Ovary (tissue), 9 donors: ENCODE results near the gene ZNF621. TPM values are rescaled to one million over a fixed set of nuclear protein-coding genes. Genes with fewer than 3 reads are reported as not detected.

Source experiments
- DNase-seq, 5 donors: peaks; one replicate each; pipeline ENCODE4 v3.0.0-alpha.2; 2019 to 2020
- H3K27ac ChIP-seq, 2 donors: fragments of 200-600 bp; one replicate each; pipeline versions ENCODE4 v1.5.1 to v1.8.0; 2019 to 2022
- H3K27me3 ChIP-seq: fragments of 200-600 bp; one replicate; pipeline ENCODE4 v1.8.0; 2022
- H3K36me3 ChIP-seq: fragments of 200-600 bp; sonication (generic); one replicate; pipeline ENCODE4 v1.5.1; 2019
- H3K4me1 ChIP-seq: one replicate; pipeline ENCODE4 v1.8.1; 2013; ENCODE audit warnings: mild to moderate bottlenecking, moderate library complexity; ENCODE audit not compliant: insufficient read depth
- H3K4me3 ChIP-seq: fragments of 200-600 bp; sonication (generic); one replicate; pipeline ENCODE4 v1.5.1; 2017
- H3K9me3 ChIP-seq, 2 donors: fragments of 200-600 bp in 1 of 2; sonication (generic) in 1 of 2; one replicate each; pipeline versions ENCODE4 v1.5.1 to v1.8.1; 2013 to 2019; ENCODE audit warnings: mild to moderate bottlenecking in 1 of 2, moderate library complexity in 1 of 2
- CTCF ChIP-seq, 3 donors: fragments of 450-650 bp in 2 of 3; fragments of 200-600 bp in 1 of 3; IDR thresholded peaks; one replicate each; pipeline versions ENCODE4 v1.5.1 to v1.8.0; 2016 to 2022; ENCODE audit warnings: antibody characterized with exemption in 3 of 3, mild to moderate bottlenecking in 1 of 3
- EP300 ChIP-seq: sonication (generic); formaldehyde crosslinking; IDR thresholded peaks from one replicate; pipeline ENCODE4 v1.6.1; 2017; ENCODE audit warnings: antibody characterized with exemption
- POLR2A ChIP-seq: fragments of 450-650 bp; IDR thresholded peaks from one replicate; pipeline ENCODE4 v1.6.1; 2017; ENCODE audit warnings: antibody characterized with exemption, mild to moderate bottlenecking, moderate library complexity
- WGBS, 3 donors: extraction: QIAGEN DNeasy Blood & Tissue Kit in 1 of 3; methylation state at CpG; one replicate each; pipeline versions ENCODE4 v1.1.5 to v1.1.7; 2013 to 2017; 5-methylcytosine and 5-hydroxymethylcytosine counted together
- intact Hi-C, 4 donors: fragments of 100-400 bp; cut with DNase I; formaldehyde crosslinking; loops; one replicate each; pipeline versions ENCODE4 v1.11.0 to v1.15.1; 2022 to 2023
- polyA plus RNA-seq, 2 donors: library from polyadenylated mRNA; stranded (reverse); fragments of 200-250 nt in 1 of 2; fragments of 350-450 nt in 1 of 2; fragmentation: Illumina TruSeq in 1 of 2; extraction: RNeasy Lipid Tissue Mini Kit (QIAGEN cat#74804) in 1 of 2; gene quantifications; one replicate each; pipeline ENCODE4 v1.2.3, GENCODE V29; 2013 to 2014
- total RNA-seq, 7 donors: library from RNA; depleted of rRNA in 2 of 7; stranded (reverse); fragments of >200 nt in 2 of 7; fragmentation: NEBNext Ultra II Directional in 3 of 7; extraction: Animal tissue kit (Norgen Biotek cat#: 25700) in 3 of 7; gene quantifications; one replicate each; pipeline versions ENCODE4 v1.1.0 to v1.2.4, GENCODE V29; 2016 to 2023
- donor health status: DM: no; HTN: no; CAD: no; lungs with moderate emphysema.
- donor health status: DM: no; HTN: no; CAD: no.
- donor health status: Bipolar disorder and iron deficiency.
- donor health status: DM: yes; HTN: yes; CAD: no.
- donor health status: DM: no; HTN: no; CAD: no.
- donor health status: DM: yes; HTN: yes; CAD: no.

The ZNF621 gene
- total and polyA plus RNA-seq, 9 donors: 8.0 to 28.5 (median 17.6) TPM

- intact Hi-C loops: no loop called here
- no peak overlapping the region for H3K4me3 ChIP-seq
- H3K4me1 ChIP-seq: no peaks in the 10 kb centered on the region
- no peaks in the 10 kb centered on the region for H3K36me3 ChIP-seq
- DNase-seq: no peak
- 86 to 91% (median 90%) methylated on average over 2 of the region's 2 CpGs for WGBS, 3 donors
- no peaks in the 10 kb centered on the region for H3K27me3 ChIP-seq
- no peak overlapping the region for H3K27ac ChIP-seq
- no peaks in the 10 kb centered on the region for H3K9me3 ChIP-seq
- TF ChIP-seq CTCF (IDR thresholded peaks at IDR 0.05): no peak
- no peak for TF ChIP-seq EP300
- no peak for TF ChIP-seq POLR2A
These were observed 49.3 kb downstream of the ZNF621 start for GRCh38 chr3:40574050-40574449.

DNA sequence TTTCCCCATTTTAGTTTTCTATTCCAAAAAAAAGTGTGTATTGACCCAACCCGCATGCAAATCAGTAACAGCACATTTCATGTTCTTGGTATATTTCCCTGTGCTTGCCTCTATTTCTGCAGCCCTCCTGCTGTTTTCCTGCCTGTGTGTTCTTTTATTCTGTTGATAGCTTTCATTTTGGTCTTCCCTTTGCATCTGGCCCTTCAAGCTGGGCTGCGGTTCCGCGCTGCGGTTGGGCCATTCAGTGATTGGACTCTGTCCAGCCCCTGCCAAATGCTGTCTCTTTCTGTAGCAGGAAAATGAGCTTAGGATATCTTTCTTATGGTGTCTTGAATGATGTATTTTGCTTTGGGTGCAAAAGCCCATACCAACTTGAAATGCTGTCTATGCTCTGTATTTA lies 49.9 kb downstream of the ZNF621 start:
- no peak for DNase-seq
- TF ChIP-seq EP300: no peak
- no peak for TF ChIP-seq POLR2A
- no peak for TF ChIP-seq CTCF (IDR thresholded peaks at IDR 0.05)
- no peaks in the 10 kb centered on the region for H3K4me1 ChIP-seq
- no peak overlapping the region for H3K27ac ChIP-seq
- no peaks in the 10 kb centered on the region for H3K9me3 ChIP-seq
- intact Hi-C loops: no loop called here
- 69 to 77% (median 70%) methylated on average over 5 of the region's 5 CpGs for WGBS, 3 donors
- no peaks in the 10 kb centered on the region for H3K36me3 ChIP-seq
- no peak overlapping the region for H3K4me3 ChIP-seq
- H3K27me3 ChIP-seq: no peaks in the 10 kb centered on the region

- TF ChIP-seq EP300: no peak
These were observed 51.6 kb downstream of the ZNF621 start for GRCh38 chr3:40576396-40576795.

GRCh38 chr3:40580494-40581091 lies 55.8 kb downstream of the ZNF621 start:
- intact Hi-C loops: loop anchor here (2.0 to 10.0 kb wide), 7 partner anchors 344 to 1302 kb away; no protein-coding TSS in a partner anchor
- no peaks in the 10 kb centered on the region for H3K9me3 ChIP-seq
- no peaks in the 10 kb centered on the region for H3K36me3 ChIP-seq
- no peak for TF ChIP-seq EP300
- no peak for TF ChIP-seq POLR2A
- peak; percentile 83 to 86 (median 86) for TF ChIP-seq CTCF (IDR thresholded peaks at IDR 0.05)
- no peak overlapping the region for H3K27ac ChIP-seq
- DNase-seq: peak; percentile 52 to 74 (median 73)
- peaks cover 3% of the 10 kb centered on the region for H3K4me1 ChIP-seq
- H3K27me3 ChIP-seq: no peaks in the 10 kb centered on the region
- no peak overlapping the region for H3K4me3 ChIP-seq
- WGBS, 3 donors: 0 to 4% (median 0%) methylated on average over 2 of the region's 2 CpGs

More at GRCh38 chr3:40576396-40576795, 51.6 kb downstream of the ZNF621 start:
- Histone ChIP-seq H3K36me3 (no peaks in the 10 kb centered on the region), H3K27ac (no peak overlapping the region), H3K9me3 (no peaks in the 10 kb centered on the region), H3K4me1 (no peaks in the 10 kb centered on the region), H3K27me3 (no peaks in the 10 kb centered on the region), H3K4me3 (no peak overlapping the region)
- intact Hi-C loops: no loop called here
- no peak for DNase-seq
- WGBS, 3 donors: 56 to 64% (median 62%) methylated on average over 4 of the region's 4 CpGs

DNA sequence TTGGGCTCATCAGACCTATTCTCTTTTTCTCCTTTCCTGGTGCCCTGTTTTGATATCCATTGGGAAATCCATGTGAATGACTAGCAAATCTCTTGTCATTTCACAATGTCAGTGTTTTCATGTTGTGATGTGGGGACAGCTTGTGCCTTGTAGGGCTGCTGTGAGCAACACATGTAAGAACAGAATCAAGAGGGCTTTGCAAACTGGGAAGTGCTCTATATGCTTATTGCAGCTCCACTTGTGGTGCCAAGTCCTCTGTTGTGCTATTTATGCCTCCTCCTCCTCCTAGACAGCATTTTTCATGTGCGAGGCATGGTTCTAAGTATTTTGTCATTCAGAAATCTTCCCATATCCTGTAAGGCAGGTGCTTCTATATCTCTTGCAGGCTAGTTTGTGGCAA lies 56.4 kb downstream of the ZNF621 start:
- H3K27ac ChIP-seq: no peak overlapping the region
- WGBS, 3 donors: 90 to 100% (median 92%) methylated on average over 1 of the region's 1 CpG

More for the DNA sequence above, 56.4 kb downstream of the ZNF621 start:
- Histone ChIP-seq H3K9me3 (no peaks in the 10 kb centered on the region), H3K4me1 (peaks cover 3% of the 10 kb centered on the region), H3K36me3 (no peaks in the 10 kb centered on the region), H3K4me3 (no peak overlapping the region), H3K27me3 (no peaks in the 10 kb centered on the region)
- intact Hi-C loops: loop anchor here (2.0 to 10.0 kb wide), 7 partner anchors 344 to 1301 kb away; no protein-coding TSS in a partner anchor
- DNase-seq: no peak
- no peak for TF ChIP-seq POLR2A
- TF ChIP-seq CTCF (IDR thresholded peaks at IDR 0.05): no peak
- no peak for TF ChIP-seq EP300
